Stimulated activated CD8-positive, alpha-beta memory T cell treated with anti-CD3 and anti-CD28 coated beads, Interleukin-7, amount 100 ng/mL, for 1 hour (primary cell): ENCODE measurements around the gene ARID4B.
A peak's percentile ranks its signal among the peaks of the same experiment; 100 is the strongest.

Experiments
- DNase-seq, 2 donors: peaks; one replicate each; pipeline ENCODE4 v3.0.0-alpha.2; 2020; ENCODE audit warnings: low read depth in 2 of 2

ARID4B gene

DNA sequence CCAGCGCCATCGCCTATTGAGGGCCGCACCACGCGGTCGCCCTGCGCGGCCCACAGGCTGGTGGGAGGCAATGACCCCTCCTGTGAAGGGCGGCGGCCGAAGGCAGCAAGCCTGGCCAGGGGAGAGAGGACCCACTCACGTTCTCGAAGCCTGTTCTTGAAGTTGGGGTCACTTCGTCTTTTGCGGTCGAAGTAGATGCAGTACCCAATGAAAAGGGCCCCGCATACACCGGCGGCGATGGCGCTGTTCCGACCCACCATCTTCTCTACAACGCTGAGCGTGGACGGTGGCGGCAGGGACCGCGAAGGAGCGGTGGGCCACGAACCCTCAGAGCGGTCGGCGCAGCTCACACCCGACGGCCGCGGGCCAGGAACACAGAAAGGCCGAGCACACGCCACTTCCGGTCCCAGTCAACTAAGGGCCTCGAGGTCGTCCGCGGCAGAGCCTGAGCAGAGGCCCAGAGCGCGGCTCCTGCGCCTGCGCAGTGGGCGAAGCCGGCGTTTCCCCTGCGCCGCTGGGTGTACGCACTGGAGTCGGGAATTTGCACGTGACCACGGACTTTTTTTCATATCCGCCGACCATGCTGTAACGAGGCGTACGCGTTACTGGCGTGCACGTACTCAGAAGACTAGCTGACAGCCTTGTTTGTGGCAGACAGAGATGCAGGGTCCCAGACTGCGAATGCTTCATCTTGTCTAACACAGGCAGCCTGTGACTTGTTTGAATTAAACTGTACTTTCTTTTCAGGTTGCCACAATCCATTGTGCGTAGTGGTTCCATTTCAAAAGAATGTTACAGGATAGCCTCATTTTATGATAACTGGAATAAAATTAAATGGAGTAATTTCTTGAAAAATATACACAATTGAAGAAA, 199.3 kb downstream of the ARID4B start, which contains the start of gene TOMM20:
TSS of gene TOMM20 (minus strand) at position 382 of the 873 bp plus-strand sequence. CDS start at position 260, 122 bp downstream.
- peak; percentile 80 to 86 for DNase-seq

DNA sequence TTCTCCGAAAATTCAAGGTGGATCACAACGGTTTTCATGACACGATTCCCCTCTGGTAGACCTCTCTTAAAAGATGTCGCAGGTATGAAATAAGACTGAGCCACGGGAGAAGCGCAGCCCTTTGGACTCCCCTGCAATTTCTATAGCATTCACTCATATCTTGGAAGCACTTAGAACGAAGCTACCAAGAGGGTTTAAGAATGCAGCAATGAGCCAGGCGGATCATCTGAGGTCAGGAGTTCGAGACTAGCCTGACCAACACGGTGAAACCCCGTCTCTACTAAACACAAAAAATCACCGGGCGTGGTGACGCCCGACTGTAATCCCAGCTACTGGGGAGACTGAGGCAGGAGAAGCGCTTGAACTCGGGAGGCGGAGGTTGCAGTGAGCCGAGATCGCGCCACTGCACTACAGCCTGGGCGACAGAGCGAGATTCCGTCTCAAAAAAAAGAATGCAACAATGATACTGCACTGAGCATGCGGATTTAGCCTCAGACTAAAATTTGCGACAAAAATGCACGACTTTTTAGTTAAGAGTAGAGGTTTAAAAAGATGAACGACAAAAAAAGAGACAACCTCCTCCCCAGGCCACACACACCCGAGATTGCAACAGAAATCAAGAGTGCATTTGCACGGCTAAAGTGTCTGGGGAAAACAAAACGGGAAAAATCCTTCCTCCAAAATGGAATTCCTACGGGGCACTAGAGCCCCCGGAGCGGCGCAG, 200.1 kb downstream of the ARID4B start:
- no peak for DNase-seq

DNA sequence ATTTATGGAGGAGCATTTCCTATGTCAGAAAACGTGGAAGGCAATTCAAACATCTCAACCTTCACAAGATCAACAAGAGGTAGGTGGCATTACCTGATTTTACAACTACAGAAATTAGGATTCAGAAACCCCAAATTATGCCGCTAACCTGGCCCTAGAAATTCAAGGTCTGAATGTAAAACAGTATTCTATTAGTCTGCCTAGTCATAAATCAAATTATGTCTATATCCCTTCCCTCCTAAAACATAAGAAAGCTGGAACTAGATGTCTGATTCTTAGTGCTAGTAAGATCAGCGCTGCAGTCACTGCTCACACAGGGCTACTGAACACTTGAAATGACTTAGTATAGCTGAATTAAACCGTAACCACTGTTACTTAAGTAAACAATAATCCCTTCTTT, 200.8 kb downstream of the ARID4B start:
- no peak for DNase-seq

DNA sequence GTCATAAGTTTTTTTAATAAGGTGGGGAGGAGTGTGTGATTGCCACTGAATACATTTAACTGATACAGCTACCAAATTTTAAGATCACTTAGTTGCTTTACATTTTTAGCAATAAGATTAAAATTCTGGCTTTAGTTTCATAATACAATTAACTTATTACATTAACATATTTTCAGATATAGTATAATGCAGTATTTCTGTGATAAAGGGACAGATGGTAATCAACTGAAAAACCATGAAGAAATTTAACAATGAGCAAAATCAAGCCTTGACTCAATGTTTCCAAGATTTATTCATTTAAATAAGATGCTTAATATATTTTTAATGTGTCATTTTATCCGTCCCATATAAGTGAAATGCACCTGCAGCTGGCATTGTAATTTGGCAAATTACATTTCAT, 203.3 kb downstream of the ARID4B start:
- DNase-seq = no peak

DNA sequence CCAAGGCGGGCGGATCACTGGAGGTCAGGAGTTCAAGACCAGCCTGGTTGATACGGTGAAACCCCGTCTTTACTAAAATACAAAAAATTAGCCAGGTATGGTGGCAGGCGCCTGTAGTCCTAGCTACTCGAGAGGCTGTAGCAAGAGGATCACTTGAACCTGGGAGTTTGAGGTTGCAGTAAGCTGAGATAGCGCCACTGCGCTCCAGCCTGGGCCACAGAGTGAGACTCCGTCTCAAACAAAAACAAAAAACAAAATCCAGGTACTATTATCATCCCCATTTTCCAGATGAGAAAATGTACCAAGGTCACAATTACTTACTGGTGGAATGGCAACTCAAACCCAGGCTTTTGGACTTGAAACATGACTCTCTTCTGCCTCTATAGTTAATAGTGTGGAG, 203.9 kb downstream of the ARID4B start:
- no peak for DNase-seq

DNA sequence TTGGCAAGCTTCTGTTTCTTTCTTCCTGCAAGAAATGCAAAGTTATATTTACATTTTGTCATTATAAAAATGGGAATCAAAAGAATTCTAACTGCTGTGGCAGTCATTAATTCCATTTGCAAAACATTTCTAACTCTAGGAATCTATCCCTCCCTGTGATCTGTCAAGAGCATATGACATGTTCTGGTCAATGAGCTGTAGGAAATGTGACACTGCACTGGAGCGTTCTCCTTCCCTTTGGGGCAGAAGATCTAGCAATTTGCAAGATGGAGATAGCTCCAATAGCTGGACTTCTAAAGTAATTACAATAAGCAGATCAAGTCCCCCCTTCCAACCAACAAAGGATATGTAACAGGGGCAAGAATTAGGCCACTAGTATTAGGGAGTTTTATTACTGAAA, 205.6 kb downstream of the ARID4B start:
- DNase-seq = no peak
